ENCODE results near the gene ATG10.

- TF ChIP-seq POLR2A (IDR thresholded peaks at IDR 0.05) (no peak), POLR2AphosphoS5 (IDR thresholded peaks at IDR 0.05; ENCODE audit: insufficient read depth in 1 of 2, low read depth in 1 of 2) (no peak), CTCF (IDR thresholded peaks at IDR 0.05) (no peak)
Measured at GRCh38 chr5:82068723-82069122, 96.9 kb downstream of the ATG10 start.
